ENCODE data around the gene ADARB2. TPM values are rescaled to one million over a fixed set of nuclear protein-coding genes. Genes with fewer than 3 reads are reported as not detected.

Gene ADARB2
- polyA plus RNA-seq, 3 donors, result not detected

GRCh38 chr10:1536341-1536740 is 201.0 kb downstream of the ADARB2 start:
- Mint-ChIP-seq H3K9me3 (peaks cover 0 to 2% (median 0%) of the 10 kb centered on the region in 7 donors), H3K36me3 (no peaks in the 10 kb centered on the region), H3K27ac (no peak overlapping the region), H3K27me3 (ENCODE audit: low read depth in 3 of 3) (peaks cover 0 to 5% (median 0%) of the 10 kb centered on the region in 3 donors), H3K4me1 (no peaks in the 10 kb centered on the region), H3K4me3 (no peak overlapping the region)
- H3K36me3 ChIP-seq (replicated peaks in 1 of 2; ENCODE audit: control insufficient read depth in 1 of 2, insufficient read depth in 2 of 2, low read length in 2 of 2), result no peaks in the 10 kb centered on the region
- H3K4me3 ChIP-seq (replicated peaks in 1 of 3; ENCODE audit: low read depth in 2 of 3, low read length in 3 of 3), result no peak overlapping the region
- no peaks in the 10 kb centered on the region for H3K4me1 ChIP-seq (ENCODE audit: control insufficient read depth in 1 of 2, insufficient read depth in 2 of 2, low read length in 2 of 2)
- no peak overlapping the region for H3K9ac ChIP-seq (ENCODE audit: insufficient read depth, low read length, poor library complexity, severe bottlenecking)
- no peak overlapping the region for H3K27ac ChIP-seq (ENCODE audit: low read depth in 1 of 2, low read length in 2 of 2)
- no peaks in the 10 kb centered on the region for H3K27me3 ChIP-seq (ENCODE audit: control insufficient read depth in 2 of 2, insufficient read depth in 2 of 2, low read length in 2 of 2)
- no peak for TF ChIP-seq CTCF (IDR thresholded peaks at IDR 0.05)
- H3K4me2 ChIP-seq (replicated peaks; ENCODE audit: extremely low read depth, low read length, poor library complexity, severe bottlenecking), result no peak overlapping the region
- no peaks in the 10 kb centered on the region for H4K20me1 ChIP-seq (ENCODE audit: insufficient read depth, low read length)
- no peaks in the 10 kb centered on the region for H3K79me2 ChIP-seq (ENCODE audit: insufficient read depth, low read length)
- intact Hi-C loops (cut with micrococcal nuclease), result no loop called here
- no peaks in the 10 kb centered on the region for H3K9me3 ChIP-seq (replicated peaks in 1 of 2; ENCODE audit: control insufficient read depth in 1 of 2, insufficient read depth in 1 of 2, low read length in 2 of 2)
- WGBS (ENCODE audit: insufficient coverage), result 72% methylated on average over 3 of the region's 7 CpGs
- no peak overlapping the region for H2AFZ ChIP-seq (ENCODE audit: insufficient read depth, low read depth, low read length, poor library complexity, severe bottlenecking)
- DNase-seq, result no peak

- Histone ChIP-seq H3K79me2 (ENCODE audit: insufficient read depth, low read length) (no peaks in the 10 kb centered on the region), H3K9ac (ENCODE audit: insufficient read depth, low read length, poor library complexity, severe bottlenecking) (no peak overlapping the region), H3K4me2 (replicated peaks; ENCODE audit: extremely low read depth, low read length, poor library complexity, severe bottlenecking) (no peak overlapping the region), H3K36me3 (replicated peaks in 1 of 2; ENCODE audit: control insufficient read depth in 1 of 2, insufficient read depth in 2 of 2, low read length in 2 of 2) (no peaks in the 10 kb centered on the region), H3K9me3 (replicated peaks in 1 of 2; ENCODE audit: control insufficient read depth in 1 of 2, insufficient read depth in 1 of 2, low read length in 2 of 2) (no peaks in the 10 kb centered on the region), H3K27ac (ENCODE audit: low read depth in 1 of 2, low read length in 2 of 2) (no peak overlapping the region), H4K20me1 (ENCODE audit: insufficient read depth, low read length) (no peaks in the 10 kb centered on the region), H3K27me3 (ENCODE audit: control insufficient read depth in 2 of 2, insufficient read depth in 2 of 2, low read length in 2 of 2) (no peaks in the 10 kb centered on the region), H3K4me3 (replicated peaks in 1 of 3; ENCODE audit: low read depth in 2 of 3, low read length in 3 of 3) (no peak overlapping the region), H3K4me1 (ENCODE audit: control insufficient read depth in 1 of 2, insufficient read depth in 2 of 2, low read length in 2 of 2) (no peaks in the 10 kb centered on the region), H2AFZ (ENCODE audit: insufficient read depth, low read depth, low read length, poor library complexity, severe bottlenecking) (no peak overlapping the region)
- Mint-ChIP-seq H3K9me3 (peaks cover 0 to 6% (median 1%) of the 10 kb centered on the region in 7 donors), H3K4me3 (no peak overlapping the region), H3K36me3 (no peaks in the 10 kb centered on the region), H3K27ac (peak overlapping the region in 1 of 7 donors; percentile 5), H3K27me3 (ENCODE audit: low read depth in 3 of 3) (peaks cover 0 to 5% (median 2%) of the 10 kb centered on the region in 3 donors), H3K4me1 (no peaks in the 10 kb centered on the region)
- no peak for TF ChIP-seq CTCF (IDR thresholded peaks at IDR 0.05)
- 95% methylated on average over 12 of the region's 24 CpGs for WGBS (ENCODE audit: insufficient coverage)
- no peak for DNase-seq
- intact Hi-C loops (cut with micrococcal nuclease), result no loop called here
Observed at GRCh38 chr10:1535301-1535965, 201.9 kb downstream of the ADARB2 start.
